ENCODE measurements around the gene TTL. TPM values are rescaled to one million over a fixed set of nuclear protein-coding genes. Genes with fewer than 3 reads are reported as not detected.

TTL gene
- total RNA-seq, 2 donors from 2014 or later: 21.0 to 27.1 TPM

GRCh38 chr2:112584134-112584890 lies 102.4 kb downstream of the TTL start, which contains the start of gene CHCHD5:
TSS of gene CHCHD5 (plus strand) at chr2:112584609. CDS start at chr2:112584648, 39 bp downstream.
- Mint-ChIP-seq H3K27ac (peak within 1 kb of the TSS; percentile 96 to 99), H3K36me3 (peaks cover 17 to 38% of the 10 kb centered on the region in 2 donors)

GRCh38 chr2:112584891-112585250 lies 102.9 kb downstream of the TTL start:
- H3K9me3 Mint-ChIP-seq: peaks cover 0 to 3% of the 10 kb centered on the region in 2 donors
- ATAC-seq (no peak), DNase-seq (ENCODE audit: low spot score in 2 of 2) (no peak)
- H3K36me3 Mint-ChIP-seq: peaks cover 17 to 38% of the 10 kb centered on the region in 2 donors
- peak overlapping the region; percentile 96 to 99 for H3K27ac Mint-ChIP-seq

More at GRCh38 chr2:112584134-112584890, 102.4 kb downstream of the TTL start, which contains the start of gene CHCHD5:
- H3K9me3 Mint-ChIP-seq: peaks cover 0 to 3% of the 10 kb centered on the region in 2 donors
- DNase-seq (ENCODE audit: low spot score in 2 of 2): peak; percentile 87 to 96
- peak; percentile 89 to 92 for ATAC-seq

GRCh38 chr2:112585400-112585799 lies 103.4 kb downstream of the TTL start:
- DNase-seq (ENCODE audit: low spot score in 2 of 2) (no peak), ATAC-seq (no peak)
- H3K27ac Mint-ChIP-seq: peak overlapping the region; percentile 96 to 99
- H3K9me3 Mint-ChIP-seq: peaks cover 0 to 3% of the 10 kb centered on the region in 2 donors
- H3K36me3 Mint-ChIP-seq: peaks cover 17 to 38% of the 10 kb centered on the region in 2 donors

GRCh38 chr2:112585873-112586464 lies 104.0 kb downstream of the TTL start:
- peaks cover 17 to 38% of the 10 kb centered on the region in 2 donors for H3K36me3 Mint-ChIP-seq
- peaks cover 0 to 3% of the 10 kb centered on the region in 2 donors for H3K9me3 Mint-ChIP-seq
- peak overlapping the region; percentile 85 to 96 for H3K27ac Mint-ChIP-seq
- DNase-seq (ENCODE audit: low spot score in 2 of 2): no peak
- no peak for ATAC-seq

- H3K9me3 Mint-ChIP-seq: peaks cover 0 to under 1% of the 10 kb centered on the region in 2 donors
- ATAC-seq (no peak), DNase-seq (ENCODE audit: low spot score in 2 of 2) (no peak)
- no peak overlapping the region for H3K27ac Mint-ChIP-seq
- H3K36me3 Mint-ChIP-seq: peaks cover 14 to 35% of the 10 kb centered on the region in 2 donors
These were observed 106.7 kb downstream of the TTL start for GRCh38 chr2:112588611-112589045.

Other genes with a start within 250 kb of the TTL start
- gene ZC3H8, start 227.1 kb upstream of the TTL start, total RNA-seq: 10 to 100 TPM; 23.7 to 44.1 TPM
- gene ZC3H6, start 206.6 kb upstream of the TTL start, total RNA-seq: 10 to 100 TPM; 11.1 to 13.8 TPM
- 10 to 100 TPM in 1 of 2 donors, 1 to 10 TPM in 1; 7.4 to 16.1 TPM for gene RGPD8, start 48.5 kb upstream of the TTL start, total RNA-seq
- gene POLR1B, start 60.3 kb downstream of the TTL start, total RNA-seq: 10 to 100 TPM; 30.0 to 50.9 TPM
- 10 to 100 TPM; 38.4 to 46.2 TPM for gene CHCHD5, start 102.5 kb downstream of the TTL start, total RNA-seq
- gene SLC20A1, start 163.8 kb downstream of the TTL start, total RNA-seq: 100 to 1,000 TPM in 1 of 2 donors, 10 to 100 TPM in 1; 70.8 to 149 TPM
- not detected for gene NT5DC4, start 238.9 kb downstream of the TTL start, total RNA-seq